CD14-positive monocyte (primary cell): ENCODE measurements around the gene APBA2. TPM values are rescaled to one million over a fixed set of nuclear protein-coding genes. Genes with fewer than 3 reads are reported as not detected.

ENCODE experiments used
- DNase-seq, 3 donors: peaks; one replicate each; pipeline ENCODE4 v3.0.0-alpha.2; 2011 to 2022
- H2AFZ ChIP-seq: 2 replicates; pipeline ENCODE4 v1.6.0; 2012; ENCODE audit warnings: mild to moderate bottlenecking, low read depth, low read length, inconsistent platforms; ENCODE audit not compliant: insufficient read depth, poor library complexity, severe bottlenecking
- H3K27ac ChIP-seq, 2 donors: 1 replicate in 1 of 2; 2 replicates in 1 of 2; pipeline ENCODE4 v1.5.1; 2012 to 2013; ENCODE audit warnings: low read length in 2 of 2, control low read depth in 1 of 2, inconsistent platforms in 1 of 2, low read depth in 1 of 2, mild to moderate bottlenecking in 1 of 2
- H3K27me3 ChIP-seq, 2 donors: one replicate each; pipeline versions ENCODE4 v1.6.0 to v1.6.1; 2011 to 2013; ENCODE audit warnings: low read length in 2 of 2; ENCODE audit not compliant: control insufficient read depth in 2 of 2, insufficient read depth in 2 of 2
- H3K36me3 ChIP-seq, 2 donors: replicated peaks in 1 of 2; 1 replicate in 1 of 2; 2 replicates in 1 of 2; pipeline versions ENCODE4 v1.5.1 to v1.6.1; 2012 to 2013; ENCODE audit warnings: low read length in 2 of 2, control low read depth in 1 of 2, inconsistent platforms in 1 of 2, mild to moderate bottlenecking in 1 of 2; ENCODE audit not compliant: insufficient read depth in 2 of 2, control insufficient read depth in 1 of 2
- H3K4me1 ChIP-seq, 2 donors: 1 replicate in 1 of 2; 2 replicates in 1 of 2; pipeline versions ENCODE4 v1.5.1 to v1.6.1; 2012 to 2013; ENCODE audit warnings: low read length in 2 of 2, control low read depth in 1 of 2, inconsistent platforms in 1 of 2, mild to moderate bottlenecking in 1 of 2, moderate library complexity in 1 of 2; ENCODE audit not compliant: insufficient read depth in 2 of 2, control insufficient read depth in 1 of 2
- H3K4me2 ChIP-seq: replicated peaks from 2 replicates; pipeline ENCODE3; 2012; ENCODE audit warnings: low read length, moderate library complexity, mild to moderate bottlenecking; ENCODE audit not compliant: poor library complexity, severe bottlenecking; ENCODE audit errors: extremely low read depth
- H3K4me3 ChIP-seq, 3 experiments: fragments of 200-600 bp in 1 of 3; sonication (generic) in 1 of 3; replicated peaks in 1 of 3; 1 replicate in 2 of 3; 2 replicates in 1 of 3; pipeline ENCODE4 v1.5.1; 2011 to 2013; ENCODE audit warnings: low read length in 3 of 3, mild to moderate bottlenecking in 3 of 3, control low read depth in 2 of 3, low read depth in 2 of 3, inconsistent platforms in 1 of 3, moderate library complexity in 1 of 3
- H3K79me2 ChIP-seq: 2 replicates; pipeline ENCODE4 v1.6.0; 2012; ENCODE audit warnings: mild to moderate bottlenecking, control low read depth, inconsistent platforms, low read length, moderate library complexity; ENCODE audit not compliant: insufficient read depth
- H3K9ac ChIP-seq: 2 replicates; pipeline ENCODE4 v1.6.0; 2017; ENCODE audit warnings: low read length, mild to moderate bottlenecking; ENCODE audit not compliant: insufficient read depth, poor library complexity, severe bottlenecking
- H3K9me3 ChIP-seq, 2 donors: replicated peaks in 1 of 2; 1 replicate in 1 of 2; 2 replicates in 1 of 2; pipeline versions ENCODE4 v1.5.1 to v1.6.1; 2012 to 2013; ENCODE audit warnings: low read length in 2 of 2, control low read depth in 1 of 2; ENCODE audit not compliant: control insufficient read depth in 1 of 2, insufficient read depth in 1 of 2
- H4K20me1 ChIP-seq: 2 replicates; pipeline ENCODE4 v1.6.0; 2012; ENCODE audit warnings: mild to moderate bottlenecking, low read length, control low read depth, moderate library complexity; ENCODE audit not compliant: insufficient read depth
- H3K27ac Mint-ChIP-seq, 7 donors: one replicate each; pipeline ENCODE4 v1.8.0; 2020; ENCODE audit warnings: mild to moderate bottlenecking in 7 of 7, mixed read lengths in 7 of 7, moderate library complexity in 6 of 7, inconsistent platforms in 2 of 7
- H3K27me3 Mint-ChIP-seq, 3 donors: one replicate each; pipeline ENCODE4 v1.8.0; 2021 to 2022; ENCODE audit warnings: low read depth in 3 of 3, mild to moderate bottlenecking in 3 of 3, mixed read lengths in 3 of 3, moderate library complexity in 3 of 3, inconsistent platforms in 1 of 3
- H3K36me3 Mint-ChIP-seq, 2 donors: one replicate each; pipeline ENCODE4 v1.8.0; 2020; ENCODE audit warnings: mixed read lengths in 2 of 2, inconsistent platforms in 1 of 2, mild to moderate bottlenecking in 1 of 2
- H3K4me1 Mint-ChIP-seq: one replicate; pipeline ENCODE4 v1.8.0; 2020; ENCODE audit warnings: mild to moderate bottlenecking, mixed read lengths
- H3K4me3 Mint-ChIP-seq, 2 donors: one replicate each; pipeline ENCODE4 v1.8.0; 2020; ENCODE audit warnings: mild to moderate bottlenecking in 2 of 2, mixed read lengths in 2 of 2, moderate library complexity in 1 of 2
- H3K9me3 Mint-ChIP-seq, 7 donors: one replicate each; pipeline ENCODE4 v1.8.0; 2020 to 2022; ENCODE audit warnings: mixed read lengths in 7 of 7, mild to moderate bottlenecking in 6 of 7, moderate library complexity in 6 of 7, inconsistent platforms in 2 of 7
- CTCF ChIP-seq: fragments of 200-600 bp; IDR thresholded peaks from one replicate; pipeline ENCODE4 v1.8.0; 2022; ENCODE audit warnings: antibody characterized with exemption, mild to moderate bottlenecking
- WGBS: methylation state at CpG from one replicate; pipeline ENCODE4 v1.1.5; 2013; ENCODE audit warnings: missing lambda C conversion rate; ENCODE audit not compliant: insufficient coverage; 5-methylcytosine and 5-hydroxymethylcytosine counted together
- intact Hi-C, 2 donors: fragments of 100-400 bp; cut with micrococcal nuclease; formaldehyde crosslinking; loops; one replicate each; pipeline versions ENCODE4 v1.15.0 to v1.15.1; 2023
- polyA plus RNA-seq, 3 donors: library from polyadenylated mRNA; depleted of rRNA in 1 of 3; unstranded in 2 of 3; stranded (reverse) in 1 of 3; fragments of 300-500 nt in 2 of 3; fragments of >200 nt in 1 of 3; fragmentation: Illumina TruSeq in 2 of 3; gene quantifications; 1 replicate in 2 of 3; 2 replicates in 1 of 3; pipeline ENCODE4 v1.2.3, GENCODE V29; 2012 to 2021

Gene APBA2
- polyA plus RNA-seq, 3 donors = 0.30 TPM; not detected in 2

- Histone ChIP-seq H2AFZ (no peak overlapping the region), H3K9ac (no peak overlapping the region), H3K4me3 (no peak overlapping the region), H4K20me1 (no peaks in the 10 kb centered on the region), H3K27ac (no peak overlapping the region), H3K36me3 (no peaks in the 10 kb centered on the region), H3K9me3 (no peaks in the 10 kb centered on the region), H3K4me1 (peaks cover 22 to 24% of the 10 kb centered on the region in 2 donors), H3K27me3 (no peaks in the 10 kb centered on the region), H3K79me2 (no peaks in the 10 kb centered on the region), H3K4me2 (no peak overlapping the region)
- Mint-ChIP-seq H3K9me3 (peaks cover 0 to 7% (median 0%) of the 10 kb centered on the region in 7 donors), H3K36me3 (no peaks in the 10 kb centered on the region), H3K4me3 (no peak overlapping the region), H3K27me3 (peaks cover 1 to 5% (median 2%) of the 10 kb centered on the region in 3 donors), H3K27ac (peak overlapping the region in 1 of 7 donors; percentile 36), H3K4me1 (peaks cover 27% of the 10 kb centered on the region)
- intact Hi-C loops = no loop called here
- TF ChIP-seq CTCF = no peak
- DNase-seq = no peak
- 95% methylated on average over 7 of the region's 13 CpGs for WGBS
These were observed 104.1 kb downstream of the APBA2 start for GRCh38 chr15:28989896-28990295.

GRCh38 chr15:28990390-28990789 is 104.6 kb downstream of the APBA2 start:
- Mint-ChIP-seq H3K27me3 (peaks cover 1 to 3% (median 2%) of the 10 kb centered on the region in 3 donors), H3K27ac (no peak overlapping the region), H3K36me3 (no peaks in the 10 kb centered on the region), H3K4me3 (no peak overlapping the region), H3K9me3 (peaks cover 0 to 7% (median 0%) of the 10 kb centered on the region in 7 donors), H3K4me1 (peaks cover 31% of the 10 kb centered on the region)
- no CpG with 5 or more reads among the region's 2 CpGs for WGBS
- no peak for TF ChIP-seq CTCF
- Histone ChIP-seq H3K4me3 (no peak overlapping the region), H3K79me2 (no peaks in the 10 kb centered on the region), H4K20me1 (no peaks in the 10 kb centered on the region), H3K4me2 (no peak overlapping the region), H3K9ac (no peak overlapping the region), H3K27me3 (no peaks in the 10 kb centered on the region), H3K4me1 (peaks cover 27 to 28% of the 10 kb centered on the region in 2 donors), H3K27ac (no peak overlapping the region), H3K9me3 (no peaks in the 10 kb centered on the region), H2AFZ (no peak overlapping the region), H3K36me3 (no peaks in the 10 kb centered on the region)
- DNase-seq = no peak
- intact Hi-C loops = no loop called here
